Stimulated activated CD8-positive, alpha-beta memory T cell treated with anti-CD3 and anti-CD28 coated beads, Interleukin-12 subunit alpha, Interleukin-12 subunit beta, amount 100 ng/mL, for 24 hours (primary cell): ENCODE data around the gene BLMH.

Experiments
- DNase-seq: peaks from one replicate; pipeline ENCODE4 v3.0.0-alpha.2; 2020; ENCODE audit errors: extremely low read depth

BLMH gene

GRCh38 chr17:30199600-30199999 lies 92.1 kb downstream of the BLMH start:
- DNase-seq: no peak
